Mesothelial cell of epicardium (in vitro differentiated cells): Measurements from ENCODE around the gene MRPL24. TPM values are rescaled to one million over a fixed set of nuclear protein-coding genes. Genes with fewer than 3 reads are reported as not detected.
A peak's percentile ranks its signal among the peaks of the same experiment; 100 is the strongest.

Experiments used
- DNase-seq, 2 experiments: peaks; one replicate each; pipeline ENCODE4 v3.0.0; 2021; ENCODE audit warnings: low spot score in 2 of 2; ENCODE audit not compliant: unreplicated experiment in 2 of 2
- H3K27ac Mint-ChIP-seq: 2 replicates; pipeline ENCODE4 v1.8.0; 2021; ENCODE audit warnings: mixed read lengths
- H3K27me3 Mint-ChIP-seq: 2 replicates; pipeline ENCODE4 v1.8.0; 2021; ENCODE audit warnings: low read depth, mixed read lengths
- H3K36me3 Mint-ChIP-seq: 2 replicates; pipeline ENCODE4 v1.8.0; 2021; ENCODE audit warnings: mixed read lengths
- H3K4me1 Mint-ChIP-seq: 2 replicates; pipeline ENCODE4 v1.8.0; 2021; ENCODE audit warnings: mixed read lengths
- H3K4me3 Mint-ChIP-seq: 2 replicates; pipeline ENCODE4 v1.8.0; 2021; ENCODE audit warnings: mild to moderate bottlenecking, moderate library complexity, mixed read lengths
- H3K9me3 Mint-ChIP-seq: 2 replicates; pipeline ENCODE4 v1.8.0; 2021; ENCODE audit warnings: mixed read lengths
- total RNA-seq: library from RNA; stranded (reverse); gene quantifications from 3 replicates; pipeline ENCODE4 v1.2.1, GENCODE V29; 2021
- TF ChIP-seq, protein P1 (sequence below): fragments of 200-600 bp; sonication (generic); IDR thresholded peaks from one replicate; pipeline ENCODE4 v1.5.0; 2021; ENCODE audit warnings: antibody characterized with exemption; ENCODE audit not compliant: unreplicated experiment

The MRPL24 gene
- total RNA-seq, 1 donor from 2014 or later, result 35.5 TPM

DNA sequence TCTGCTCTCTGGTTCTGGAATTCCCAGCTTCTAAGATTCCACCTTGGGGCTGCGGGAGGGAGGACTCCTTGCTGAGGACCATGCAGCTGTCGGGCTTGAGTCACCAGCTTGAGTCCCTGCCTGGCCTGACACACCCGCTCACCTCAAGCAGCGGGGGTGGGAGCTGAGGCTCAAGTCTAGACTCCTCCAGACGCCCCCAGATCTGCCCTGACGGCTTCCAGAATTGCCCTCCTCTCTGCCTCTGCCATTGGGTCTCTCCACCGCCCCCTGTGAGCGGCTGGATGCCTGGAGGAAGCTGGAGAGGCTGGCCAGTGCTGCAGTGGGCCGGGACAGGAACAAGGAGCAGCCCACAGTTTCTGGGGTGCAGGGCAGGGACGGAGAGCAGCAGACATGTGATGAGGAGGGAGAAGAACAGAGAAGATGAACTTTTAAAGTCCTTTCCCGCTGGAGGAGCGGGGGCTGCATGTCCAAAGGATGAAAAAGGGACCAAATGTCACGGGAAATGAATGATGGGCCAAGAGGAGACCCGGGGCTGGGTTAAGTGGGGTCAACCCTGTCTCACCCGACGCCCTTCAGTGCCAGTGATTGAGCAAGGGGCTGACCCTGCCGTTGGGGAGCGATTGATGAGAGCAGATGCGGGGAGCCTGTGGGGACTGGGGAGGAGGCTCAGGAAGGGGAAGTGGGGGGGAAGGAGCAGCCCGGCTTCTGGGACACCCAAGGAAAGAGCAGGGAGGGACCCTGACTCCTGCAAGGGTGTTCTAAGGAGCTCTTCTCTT, 49.0 kb downstream of the MRPL24 start:
- Mint-ChIP-seq H3K27me3 (no peaks in the 10 kb centered on the region), H3K4me1 (peaks cover 65% of the 10 kb centered on the region), H3K36me3 (peaks cover 9% of the 10 kb centered on the region), H3K27ac (peak overlapping the region; percentile 94), H3K4me3 (peak overlapping the region; percentile 74), H3K9me3 (no peaks in the 10 kb centered on the region)
- no peak for DNase-seq
- TF ChIP-seq, protein P1, sequence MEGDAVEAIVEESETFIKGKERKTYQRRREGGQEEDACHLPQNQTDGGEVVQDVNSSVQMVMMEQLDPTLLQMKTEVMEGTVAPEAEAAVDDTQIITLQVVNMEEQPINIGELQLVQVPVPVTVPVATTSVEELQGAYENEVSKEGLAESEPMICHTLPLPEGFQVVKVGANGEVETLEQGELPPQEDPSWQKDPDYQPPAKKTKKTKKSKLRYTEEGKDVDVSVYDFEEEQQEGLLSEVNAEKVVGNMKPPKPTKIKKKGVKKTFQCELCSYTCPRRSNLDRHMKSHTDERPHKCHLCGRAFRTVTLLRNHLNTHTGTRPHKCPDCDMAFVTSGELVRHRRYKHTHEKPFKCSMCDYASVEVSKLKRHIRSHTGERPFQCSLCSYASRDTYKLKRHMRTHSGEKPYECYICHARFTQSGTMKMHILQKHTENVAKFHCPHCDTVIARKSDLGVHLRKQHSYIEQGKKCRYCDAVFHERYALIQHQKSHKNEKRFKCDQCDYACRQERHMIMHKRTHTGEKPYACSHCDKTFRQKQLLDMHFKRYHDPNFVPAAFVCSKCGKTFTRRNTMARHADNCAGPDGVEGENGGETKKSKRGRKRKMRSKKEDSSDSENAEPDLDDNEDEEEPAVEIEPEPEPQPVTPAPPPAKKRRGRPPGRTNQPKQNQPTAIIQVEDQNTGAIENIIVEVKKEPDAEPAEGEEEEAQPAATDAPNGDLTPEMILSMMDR, result no peak

DNA sequence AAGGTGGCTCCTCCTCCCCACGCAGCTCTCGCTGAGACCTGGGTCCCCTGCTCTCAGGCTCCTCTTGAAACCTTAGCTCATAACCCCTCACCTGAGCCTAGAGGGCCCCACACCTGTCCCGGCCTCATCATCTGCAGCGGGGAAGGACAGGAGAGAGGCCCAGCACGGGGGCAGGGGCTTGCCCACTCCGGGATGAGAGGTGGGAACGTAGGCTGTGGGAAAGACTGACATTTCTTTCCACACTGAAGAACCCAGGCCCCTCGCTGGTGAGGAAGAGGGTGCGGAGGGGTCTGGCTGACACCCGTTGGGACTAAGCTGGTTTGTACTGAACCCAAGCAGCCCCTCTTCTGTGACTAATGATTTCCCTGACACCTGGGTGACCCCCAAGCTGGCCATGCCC, 49.7 kb downstream of the MRPL24 start:
- TF ChIP-seq, protein P1, result no peak
- H3K27me3 Mint-ChIP-seq, result no peaks in the 10 kb centered on the region
- peaks cover 4% of the 10 kb centered on the region for H3K36me3 Mint-ChIP-seq
- no peaks in the 10 kb centered on the region for H3K9me3 Mint-ChIP-seq
- peak overlapping the region; percentile 94 for H3K27ac Mint-ChIP-seq
- peak overlapping the region; percentile 74 for H3K4me3 Mint-ChIP-seq
- H3K4me1 Mint-ChIP-seq, result peaks cover 60% of the 10 kb centered on the region
- no peak for DNase-seq

DNA sequence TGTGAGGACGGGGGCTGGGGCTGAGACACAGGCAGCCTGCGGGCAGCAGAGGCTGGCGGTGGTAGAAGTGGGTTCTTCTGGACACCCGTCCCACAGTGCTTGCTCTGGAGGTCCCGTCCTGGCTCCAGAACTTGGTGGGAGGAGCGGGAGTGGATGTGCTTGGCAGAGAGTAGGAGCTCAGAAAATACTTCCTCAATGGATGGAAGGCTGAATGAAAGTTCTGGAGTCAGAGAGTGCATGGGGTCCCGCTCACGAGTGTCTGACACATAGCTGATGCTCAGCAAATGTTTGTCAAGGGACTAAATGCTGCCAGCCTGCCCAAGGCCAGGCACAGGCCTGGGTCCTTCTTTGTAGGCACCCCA, 50.2 kb downstream of the MRPL24 start:
- no peak for DNase-seq
- TF ChIP-seq, protein P1, result no peak
- Mint-ChIP-seq H3K4me3 (peak overlapping the region; percentile 74), H3K36me3 (peaks cover 4% of the 10 kb centered on the region), H3K27me3 (no peaks in the 10 kb centered on the region), H3K27ac (peak overlapping the region; percentile 94), H3K9me3 (no peaks in the 10 kb centered on the region), H3K4me1 (peaks cover 60% of the 10 kb centered on the region)

DNA sequence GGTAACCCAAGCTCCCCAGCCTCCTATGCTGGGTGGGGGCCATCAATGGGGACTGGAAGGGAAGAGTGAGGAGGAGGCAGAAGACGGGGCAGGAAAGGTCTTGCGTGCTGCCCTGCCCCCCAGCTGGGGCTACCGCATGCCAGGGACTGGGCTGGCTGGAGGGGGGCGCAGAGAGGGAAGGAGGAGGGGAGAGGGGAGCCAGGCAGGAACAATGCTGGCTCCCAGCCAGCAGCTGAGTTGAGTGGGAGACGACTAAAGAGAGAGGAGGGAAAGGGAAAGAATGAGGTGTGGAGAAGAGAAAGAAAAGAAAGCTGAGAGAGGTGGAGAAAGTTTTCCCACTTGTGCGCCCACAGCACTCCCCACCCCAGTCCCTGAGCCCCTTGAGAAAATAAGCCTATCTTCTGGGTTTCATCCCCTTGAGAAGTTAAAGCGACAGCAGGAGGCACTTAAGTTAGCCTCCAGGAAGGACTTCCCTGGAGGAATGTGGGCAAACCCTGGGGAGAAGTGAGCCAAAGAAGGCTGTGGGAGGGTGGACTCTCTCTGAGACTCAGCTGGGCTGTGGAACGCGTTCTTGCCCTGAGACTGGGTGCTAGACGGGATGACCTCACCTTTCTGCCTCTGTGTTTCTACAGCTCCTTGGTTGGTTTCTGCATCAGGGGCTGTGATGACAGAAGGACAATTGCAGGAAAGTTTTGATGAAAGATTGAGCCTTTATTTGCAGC, 50.8 kb downstream of the MRPL24 start:
- TF ChIP-seq, protein P1, result no peak
- Mint-ChIP-seq H3K4me3 (peak overlapping the region; percentile 74), H3K36me3 (peaks cover 4% of the 10 kb centered on the region), H3K27ac (peak overlapping the region; percentile 94), H3K27me3 (no peaks in the 10 kb centered on the region), H3K4me1 (peaks cover 60% of the 10 kb centered on the region), H3K9me3 (no peaks in the 10 kb centered on the region)
- DNase-seq, result peak; percentile 75 to 77

DNA sequence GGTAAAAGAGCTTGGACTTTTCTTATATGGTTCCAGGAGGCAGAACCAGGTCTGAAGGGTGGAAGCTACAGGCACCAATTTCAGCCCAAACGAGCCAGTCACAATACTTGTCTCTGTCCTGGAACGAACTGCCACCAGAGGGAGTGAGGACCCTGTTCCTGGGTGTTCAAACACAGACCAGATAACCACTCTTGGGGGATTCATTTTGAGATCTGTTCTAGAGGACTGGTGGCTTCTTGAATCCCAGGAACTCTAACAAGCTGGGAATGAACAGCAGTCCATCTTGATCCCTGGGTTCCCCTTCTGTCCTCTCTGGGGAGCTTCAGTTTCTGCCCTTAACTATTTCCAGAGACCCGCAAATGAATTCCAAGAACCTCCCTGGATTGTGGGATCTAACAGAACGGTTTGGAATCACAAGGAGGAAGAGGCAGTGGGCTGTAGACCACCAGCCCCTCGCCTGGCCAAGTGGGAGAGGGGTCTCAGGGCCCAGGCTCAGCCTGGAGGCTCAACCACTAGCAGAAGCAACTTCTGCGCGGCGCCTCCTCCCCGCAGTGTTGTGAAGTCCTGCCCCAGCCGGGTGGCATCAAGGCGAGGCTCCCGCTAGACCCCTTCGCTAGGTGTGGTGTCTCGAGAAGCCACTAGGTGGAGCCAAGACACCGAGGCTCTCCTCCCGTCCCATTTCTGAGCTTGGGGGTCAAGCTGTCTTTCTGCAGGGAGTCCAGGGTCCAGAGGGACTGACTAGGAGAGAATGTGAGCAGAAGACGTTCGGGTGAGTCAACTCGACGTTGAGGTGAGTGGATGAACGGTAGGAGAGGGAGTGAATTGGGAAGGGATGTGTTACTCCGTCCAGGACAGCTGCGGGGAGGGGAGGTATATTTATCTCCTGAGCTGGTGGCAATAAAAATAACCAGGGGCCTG, 51.6 kb downstream of the MRPL24 start:
- peaks cover 55% of the 10 kb centered on the region for H3K4me1 Mint-ChIP-seq
- H3K9me3 Mint-ChIP-seq, result no peaks in the 10 kb centered on the region
- TF ChIP-seq, protein P1, result peak; percentile 92
- peak overlapping the region; percentile 74 for H3K4me3 Mint-ChIP-seq
- DNase-seq, result peak in 1 of 2 experiments; percentile 87
- H3K27me3 Mint-ChIP-seq, result no peaks in the 10 kb centered on the region
- peak overlapping the region; percentile 94 for H3K27ac Mint-ChIP-seq
- peaks cover under 1% of the 10 kb centered on the region for H3K36me3 Mint-ChIP-seq

Other genes with a start within 250 kb of the MRPL24 start
- 37.4 to 40.9 TPM (median 37.8 TPM) in 3 replicates for gene MEF2D, start 240.3 kb downstream of the MRPL24 start, total RNA-seq
- gene IQGAP3, start 168.5 kb downstream of the MRPL24 start, total RNA-seq, result 13.9 to 17.6 TPM (median 15.3 TPM) in 3 replicates
- not detected in 3 replicates for gene TTC24, start 161.4 kb downstream of the MRPL24 start, total RNA-seq
- gene NAXE, start 149.3 kb downstream of the MRPL24 start, total RNA-seq, result 99.1 to 105 TPM (median 104 TPM) in 3 replicates
- gene GPATCH4, start 139.6 kb downstream of the MRPL24 start, total RNA-seq, result 22.7 to 24.0 TPM (median 23.6 TPM) in 3 replicates
- gene HAPLN2, start 121.7 kb downstream of the MRPL24 start, total RNA-seq, result 0.76 to 1.2 TPM (median 1.2 TPM) in 3 replicates
- gene BCAN, start 99.0 kb downstream of the MRPL24 start, total RNA-seq, result 0.54 to 0.85 TPM (median 0.78 TPM) in 3 replicates
- gene NES, start 63.7 kb downstream of the MRPL24 start, total RNA-seq, result 53.8 to 56.9 TPM (median 56.8 TPM) in 3 replicates
- gene CRABP2, start 35.5 kb downstream of the MRPL24 start, total RNA-seq, result 676 to 704 TPM (median 686 TPM) in 3 replicates
- 36.9 to 39.2 TPM (median 39.0 TPM) in 3 replicates for gene METTL25B, start 12.6 kb downstream of the MRPL24 start, total RNA-seq
- 37.3 to 41.9 TPM (median 39.3 TPM) in 3 replicates for gene ISG20L2, start 12.3 kb downstream of the MRPL24 start, total RNA-seq
- 176 to 183 TPM (median 182 TPM) in 3 replicates for gene HDGF, start 10.6 kb upstream of the MRPL24 start, total RNA-seq
- 78.4 to 93.9 TPM (median 93.7 TPM) in 3 replicates for gene PRCC, start 26.4 kb upstream of the MRPL24 start, total RNA-seq
- gene SH2D2A, start 75.8 kb upstream of the MRPL24 start, total RNA-seq, result 0.58 to 2.1 TPM (median 0.89 TPM) in 3 replicates
- 0.45 to 0.66 TPM (median 0.51 TPM) in 3 replicates for gene INSRR, start 118.0 kb upstream of the MRPL24 start, total RNA-seq
- gene NTRK1, start 119.8 kb upstream of the MRPL24 start, total RNA-seq, result 1.2 to 1.3 TPM (median 1.3 TPM) in 3 replicates
- 13.8 to 16.1 TPM (median 15.7 TPM) in 3 replicates for gene PEAR1, start 152.6 kb upstream of the MRPL24 start, total RNA-seq
- gene LRRC71, start 179.5 kb upstream of the MRPL24 start, total RNA-seq, result 0.11 to 0.34 TPM (median 0.13 TPM) in 3 replicates